Body of pancreas (tissue), 4 donors: ENCODE measurements around the gene PRUNE2. TPM values are rescaled to one million over a fixed set of nuclear protein-coding genes. Genes with fewer than 3 reads are reported as not detected.

Experiments
- ATAC-seq: fragments of 150-250 bp; one replicate; pipeline ENCODE4 v1.9.1; 2016
- DNase-seq, 4 donors: peaks; one replicate each; pipeline ENCODE4 v3.0.0-alpha.2; 2019
- H3K27ac ChIP-seq, 4 donors: fragments of 200-600 bp; sonication (generic); 1 replicate in 3 of 4; 2 replicates in 1 of 4; pipeline versions ENCODE4 v1.5.1 to v1.6.1; 2016 to 2019; ENCODE audit warnings: mild to moderate bottlenecking in 1 of 4, mixed read lengths in 1 of 4, moderate library complexity in 1 of 4
- H3K27me3 ChIP-seq, 2 donors: fragments of 200-600 bp; sonication (generic); one replicate each; pipeline ENCODE4 v1.6.0; 2016; ENCODE audit warnings: mild to moderate bottlenecking in 1 of 2
- H3K36me3 ChIP-seq, 2 donors: fragments of 200-600 bp; sonication (generic); replicated peaks in 1 of 2; 2 replicates each; pipeline ENCODE4 v1.5.1; 2016; ENCODE audit warnings: low read depth in 2 of 2; ENCODE audit not compliant: insufficient read depth in 1 of 2
- H3K4me1 ChIP-seq: fragments of 200-600 bp; sonication (generic); one replicate; pipeline ENCODE4 v1.6.0; 2016
- H3K4me3 ChIP-seq, 2 donors: fragments of 200-600 bp; sonication (generic); 1 replicate in 1 of 2; 2 replicates in 1 of 2; pipeline ENCODE4 v1.5.1; 2016 to 2019
- H3K9me3 ChIP-seq, 3 donors: fragments of 200-600 bp; sonication (generic); 1 replicate in 2 of 3; 2 replicates in 1 of 3; pipeline ENCODE4 v1.5.1; 2016
- CTCF ChIP-seq, 7 experiments: fragments of 450-650 bp in 4 of 7; fragments of 200-600 bp in 3 of 7; sonication (generic) in 3 of 7; IDR thresholded peaks; one replicate each; pipeline ENCODE4 v1.5.1; 2016 to 2019; ENCODE audit warnings: antibody characterized with exemption in 7 of 7
- POLR2A ChIP-seq, 3 donors: fragments of 450-650 bp; IDR thresholded peaks; one replicate each; pipeline ENCODE4 v1.6.1; 2016; ENCODE audit warnings: antibody characterized with exemption in 3 of 3, mild to moderate bottlenecking in 2 of 3
- WGBS, 2 donors: methylation state at CpG; one replicate each; pipeline ENCODE4 v1.1.5; 2017; 5-methylcytosine and 5-hydroxymethylcytosine counted together
- intact Hi-C: fragments of 100-400 bp; cut with DNase I; formaldehyde crosslinking; loops from one replicate; pipeline ENCODE4 v1.15.1; 2023
- total RNA-seq, 2 donors: library from RNA; depleted of rRNA; stranded (reverse); fragments of >200 nt; gene quantifications; one replicate each; pipeline ENCODE4 v1.1.0, GENCODE V29; 2016

Gene PRUNE2
- total RNA-seq, 2 donors from 2014 or later, result 3.9 to 15.2 TPM

- Histone ChIP-seq H3K36me3 (no peaks in the 10 kb centered on the region), H3K4me3 (no peak overlapping the region), H3K27me3 (no peaks in the 10 kb centered on the region), H3K4me1 (no peaks in the 10 kb centered on the region), H3K27ac (no peak overlapping the region), H3K9me3 (no peaks in the 10 kb centered on the region)
- no peak for ATAC-seq
- TF ChIP-seq CTCF (IDR thresholded peaks at IDR 0.05) (no peak), POLR2A (IDR thresholded peaks at IDR 0.05) (no peak)
- DNase-seq, result no peak
- 69 to 80% methylated on average over 4 of the region's 4 CpGs for WGBS, 2 donors
- intact Hi-C loops, result no loop called here
Observed at GRCh38 chr9:76687861-76688391, 218.0 kb downstream of the PRUNE2 start.

- ATAC-seq (no peak), DNase-seq (no peak)
- Histone ChIP-seq H3K4me3 (no peak overlapping the region), H3K4me1 (no peaks in the 10 kb centered on the region), H3K9me3 (no peaks in the 10 kb centered on the region), H3K36me3 (no peaks in the 10 kb centered on the region), H3K27me3 (no peaks in the 10 kb centered on the region), H3K27ac (no peak overlapping the region)
- no peak for TF ChIP-seq CTCF (IDR thresholded peaks at IDR 0.05)
- TF ChIP-seq POLR2A (IDR thresholded peaks at IDR 0.05), result no peak
- 63 to 66% methylated on average over 4 of the region's 4 CpGs for WGBS, 2 donors
- intact Hi-C loops, result no loop called here
Observed at GRCh38 chr9:76686756-76687155, 219.2 kb downstream of the PRUNE2 start.

- intact Hi-C loops, result no loop called here
- 64 to 67% methylated on average over 5 of the region's 5 CpGs for WGBS, 2 donors
- ATAC-seq, result no peak
Observed at GRCh38 chr9:76684213-76684612, 221.7 kb downstream of the PRUNE2 start.

GRCh38 chr9:76681556-76681955 is 224.4 kb downstream of the PRUNE2 start:
- H3K27me3 ChIP-seq, result no peaks in the 10 kb centered on the region

More at GRCh38 chr9:76684213-76684612, 221.7 kb downstream of the PRUNE2 start:
- DNase-seq, result no peak
- Histone ChIP-seq H3K4me1 (no peaks in the 10 kb centered on the region), H3K9me3 (no peaks in the 10 kb centered on the region), H3K4me3 (no peak overlapping the region), H3K27ac (no peak overlapping the region), H3K27me3 (no peaks in the 10 kb centered on the region), H3K36me3 (no peaks in the 10 kb centered on the region)
- TF ChIP-seq POLR2A (IDR thresholded peaks at IDR 0.05), result no peak
- TF ChIP-seq CTCF (IDR thresholded peaks at IDR 0.05), result no peak

More at GRCh38 chr9:76681556-76681955, 224.4 kb downstream of the PRUNE2 start:
- ATAC-seq (no peak), DNase-seq (no peak)
- Histone ChIP-seq H3K4me1 (peaks cover 5% of the 10 kb centered on the region), H3K9me3 (no peaks in the 10 kb centered on the region), H3K4me3 (no peak overlapping the region), H3K27ac (no peak overlapping the region), H3K36me3 (no peaks in the 10 kb centered on the region)
- WGBS, 2 donors, result 69 to 72% methylated on average over 2 of the region's 2 CpGs
- intact Hi-C loops, result no loop called here
- no peak for TF ChIP-seq POLR2A (IDR thresholded peaks at IDR 0.05)
- TF ChIP-seq CTCF (IDR thresholded peaks at IDR 0.05), result no peak
